Stimulated activated naive CD4-positive, alpha-beta T cell treated with Interleukin-2 at 50 U/mL for 16 hours (primary cell): ENCODE data around the gene BTRC.

Experiments
- DNase-seq: peaks from one replicate; lab custom pipeline; 2025; lab: John Stamatoyannopoulos, UW

BTRC gene

DNA sequence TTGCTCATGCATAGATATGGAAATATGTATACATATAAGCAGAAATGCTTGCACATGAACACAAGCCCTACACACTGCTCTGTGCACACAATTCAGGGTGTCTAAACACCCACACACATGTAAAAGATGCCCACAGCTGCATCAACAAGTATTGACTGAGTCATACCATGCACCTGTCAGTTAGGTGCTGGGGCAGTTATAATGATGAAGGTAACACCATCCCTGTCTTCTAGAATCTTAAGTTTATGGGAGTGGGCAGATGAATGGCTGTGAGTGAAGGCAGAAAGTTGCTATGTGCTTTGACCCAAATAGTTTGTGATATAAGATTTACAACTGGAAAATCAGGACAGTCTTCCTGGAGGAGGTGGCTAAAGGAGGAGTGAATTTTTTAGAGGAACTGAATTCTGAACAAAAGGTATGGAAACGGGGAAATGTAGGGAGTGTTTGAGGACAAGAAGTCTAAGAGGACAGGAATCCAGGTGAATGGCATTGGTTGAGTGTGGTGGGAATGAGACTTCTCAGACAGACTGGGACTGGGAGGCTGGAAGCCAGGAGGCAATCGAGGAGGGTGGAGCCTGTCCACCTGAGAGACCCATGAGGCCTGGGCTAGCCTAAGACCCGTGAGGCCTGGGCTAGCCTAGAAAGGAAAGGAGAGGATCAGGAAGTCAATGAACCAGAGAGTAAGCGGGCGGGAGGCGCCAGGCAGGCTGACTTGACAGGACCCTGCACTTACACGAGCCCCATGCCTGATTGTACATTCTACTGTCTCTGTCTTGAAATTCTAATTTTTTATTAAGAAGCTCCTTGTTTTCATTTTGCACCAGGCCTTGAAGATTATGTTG lies 213.4 kb downstream of the BTRC start:
- DNase-seq, result no peak

DNA sequence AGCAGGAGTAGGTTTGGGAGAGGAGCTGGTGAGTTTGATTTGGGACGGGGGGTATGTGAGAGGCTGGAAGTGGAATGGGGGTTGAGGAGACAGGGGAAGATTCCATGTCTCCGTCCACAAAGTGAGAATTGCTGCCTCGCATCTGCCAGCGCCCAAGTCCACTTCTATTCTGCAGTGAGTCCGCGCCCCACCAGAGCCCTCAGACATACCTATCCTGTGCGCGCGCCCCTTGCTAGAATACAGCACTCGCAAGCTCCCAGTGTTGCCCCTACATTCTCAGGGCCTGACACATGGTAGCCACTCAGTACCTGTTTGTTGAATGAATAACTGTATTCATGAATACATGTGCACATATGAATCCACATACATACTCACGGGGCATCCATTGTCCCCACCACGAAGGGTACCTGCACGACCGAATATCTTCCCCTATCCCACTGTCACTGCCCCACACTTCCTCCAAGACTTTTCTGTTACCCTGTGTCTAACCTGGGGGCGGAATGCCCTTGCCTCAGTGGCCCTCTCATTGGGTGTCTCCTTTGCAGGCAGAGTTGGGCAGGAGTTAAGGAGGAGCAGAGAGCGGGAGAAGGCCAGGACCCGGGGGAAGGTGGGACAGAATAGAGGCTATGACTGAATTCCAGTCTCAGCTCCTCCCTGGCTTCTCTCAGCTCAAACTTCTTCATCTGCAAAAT lies 214.2 kb downstream of the BTRC start:
- no peak for DNase-seq

DNA sequence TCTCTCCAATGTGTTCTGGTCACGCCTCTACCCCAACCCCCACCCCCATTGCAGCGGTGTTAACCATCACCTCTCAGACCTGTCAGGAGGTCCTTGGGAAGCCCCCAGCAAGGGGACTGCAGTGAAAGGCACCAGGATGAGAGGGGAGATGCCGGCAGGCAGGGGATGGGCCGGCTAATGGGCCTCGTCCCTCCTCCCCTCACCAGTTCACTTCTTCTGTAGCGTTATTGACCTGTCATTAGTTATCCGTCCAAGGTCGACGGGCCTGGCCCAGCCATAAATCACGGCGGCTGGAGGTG lies 215.3 kb downstream of the BTRC start:
- no peak for DNase-seq

DNA sequence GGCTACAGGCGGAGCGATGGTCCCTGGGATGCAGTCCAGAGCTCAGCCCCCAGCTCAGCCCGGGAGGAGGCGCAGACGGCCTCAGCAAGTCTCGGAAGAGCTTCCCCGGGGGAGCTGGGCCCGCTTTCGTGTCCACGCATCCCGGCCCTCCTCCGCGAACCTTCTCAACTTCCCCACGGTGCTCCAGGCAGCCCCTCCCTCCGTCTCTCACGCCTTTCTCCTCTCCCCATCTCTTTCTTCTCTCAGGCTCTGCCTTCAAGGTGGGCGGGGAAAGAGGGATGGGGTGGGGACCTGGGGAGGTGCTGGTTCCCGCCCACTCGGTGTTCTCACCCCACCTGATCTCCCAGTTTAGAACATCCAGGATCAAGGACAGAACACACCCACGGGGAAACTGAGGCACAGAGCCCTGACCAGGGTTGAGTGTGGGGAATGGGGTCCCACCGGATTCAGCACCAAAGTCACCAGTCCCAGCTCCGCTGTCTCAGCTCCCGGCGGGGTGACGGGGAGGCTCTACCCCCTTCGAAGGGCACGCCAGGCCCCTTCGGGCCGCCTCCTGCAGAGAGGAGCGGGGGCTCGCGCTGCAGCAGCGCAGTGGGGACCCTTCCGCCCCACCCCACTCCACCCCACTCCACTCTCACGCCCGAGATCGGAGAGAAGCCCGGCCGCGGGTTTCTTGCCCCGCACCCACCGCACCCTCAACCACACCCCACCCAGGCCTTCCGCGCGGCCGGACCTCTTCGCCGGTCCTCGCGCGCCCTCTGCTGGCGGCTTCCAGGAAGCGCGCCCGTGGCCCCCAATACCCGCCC lies 215.9 kb downstream of the BTRC start:
- DNase-seq, result peak; percentile 73

DNA sequence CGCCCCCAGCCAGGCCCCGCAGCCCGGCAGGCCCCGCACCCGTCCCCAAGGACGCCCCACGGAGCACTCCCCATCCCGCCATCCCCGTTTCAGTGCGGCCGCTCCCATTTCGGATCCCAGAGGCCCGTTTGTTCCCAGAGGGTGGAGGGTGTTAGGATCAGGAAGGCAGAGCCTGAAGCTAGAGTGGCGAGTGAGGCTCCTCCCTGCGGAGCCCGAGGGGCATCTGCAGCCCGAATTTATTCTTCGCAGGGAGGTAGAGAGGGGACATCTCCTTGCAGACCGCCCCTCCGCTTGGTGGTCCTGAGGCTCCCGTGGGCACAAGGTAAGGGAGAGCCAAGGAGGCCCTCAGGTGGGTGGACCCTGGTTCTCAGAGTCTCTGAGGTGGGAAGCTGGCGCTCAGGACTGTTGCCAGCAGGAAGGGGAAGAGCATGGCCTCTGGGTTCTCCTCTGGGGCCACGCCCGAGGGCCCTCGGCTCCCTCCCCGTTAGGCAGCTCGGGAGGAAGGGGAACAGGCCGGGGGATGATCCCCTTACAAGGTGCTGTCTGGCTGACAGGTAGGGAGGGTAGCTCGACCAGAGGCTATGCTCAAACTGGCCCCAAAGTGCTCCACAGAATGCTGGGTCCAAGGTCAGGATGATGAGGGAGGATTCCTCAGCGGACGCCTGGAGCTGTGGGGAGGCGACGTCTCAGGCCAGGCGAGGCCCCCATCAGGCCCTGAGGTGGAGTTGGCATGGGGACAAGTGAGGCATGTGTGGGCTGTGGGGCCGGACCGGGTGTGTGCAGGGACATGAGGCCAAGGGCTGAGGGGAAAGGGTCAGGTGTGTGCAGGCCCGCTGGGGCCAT lies 216.7 kb downstream of the BTRC start:
- no peak for DNase-seq

DNA sequence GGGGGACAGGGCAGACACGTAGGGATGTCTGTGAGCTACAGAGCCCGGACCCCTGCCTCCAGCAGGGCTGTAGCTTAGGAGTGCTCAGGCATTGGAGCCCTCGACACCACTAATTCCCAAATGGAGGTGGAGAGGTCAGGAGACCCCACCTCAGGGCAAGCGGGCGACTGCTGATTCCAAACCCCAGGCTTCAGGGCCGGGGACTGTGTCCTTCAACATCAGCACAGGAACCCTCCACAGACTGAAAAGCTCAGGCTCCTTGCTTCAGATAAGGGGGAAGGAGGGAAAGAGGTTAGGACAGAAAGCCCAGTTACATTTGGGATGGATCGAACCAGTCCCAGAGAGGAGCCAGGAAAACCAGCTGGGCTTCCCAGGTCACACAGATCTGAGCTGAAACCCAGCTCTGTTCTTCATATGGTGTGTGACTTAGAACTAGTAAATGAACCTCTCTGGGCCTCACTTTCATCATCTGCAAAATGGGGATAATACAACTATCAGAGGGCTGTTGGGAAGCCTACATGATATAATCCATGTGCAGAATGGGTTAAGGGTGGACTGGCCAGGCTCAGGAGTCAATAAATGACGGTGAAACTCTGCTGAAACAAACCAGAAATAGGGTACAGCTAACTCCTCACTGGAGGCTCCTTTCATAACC lies 217.4 kb downstream of the BTRC start:
- no peak for DNase-seq

DNA sequence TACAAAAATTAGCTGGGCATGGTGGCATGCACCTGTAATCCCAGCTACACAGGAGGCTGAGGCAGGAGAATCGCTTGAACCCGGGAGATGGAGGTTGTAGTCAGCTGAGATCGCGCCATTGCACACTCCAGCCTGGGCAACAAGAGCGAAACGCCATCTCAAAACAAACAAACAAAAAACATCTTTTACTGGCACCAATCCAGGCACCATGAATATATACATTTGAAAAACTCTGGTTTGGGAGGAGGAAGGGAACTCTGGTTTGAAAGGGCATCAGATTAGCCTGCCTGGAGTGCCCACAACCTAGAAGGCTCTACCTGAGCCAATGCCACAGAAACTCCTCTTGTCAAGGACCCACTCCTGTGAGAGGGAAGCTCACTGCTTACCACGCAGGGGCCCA lies 218.2 kb downstream of the BTRC start:
- DNase-seq, result no peak

DNA sequence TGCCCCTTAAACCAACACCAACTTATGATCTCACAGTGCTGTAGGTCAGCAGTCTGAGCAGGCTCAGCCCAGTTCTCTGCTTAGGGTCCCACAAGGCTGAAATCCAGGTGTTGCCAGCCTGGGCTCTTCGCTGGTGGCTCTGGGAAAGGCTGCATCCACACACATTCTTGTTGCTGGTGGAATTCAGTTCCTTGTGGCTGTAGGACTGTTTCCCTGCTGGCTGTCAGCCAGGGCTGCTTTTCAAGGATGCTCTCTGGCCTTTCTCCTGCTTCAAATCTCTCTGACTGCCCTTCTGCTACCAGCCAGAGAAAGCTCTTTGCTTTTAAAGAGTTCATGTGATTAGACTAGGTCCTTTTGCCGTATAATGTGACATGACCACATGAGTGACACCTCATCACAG lies 218.8 kb downstream of the BTRC start:
- DNase-seq, result no peak

DNA sequence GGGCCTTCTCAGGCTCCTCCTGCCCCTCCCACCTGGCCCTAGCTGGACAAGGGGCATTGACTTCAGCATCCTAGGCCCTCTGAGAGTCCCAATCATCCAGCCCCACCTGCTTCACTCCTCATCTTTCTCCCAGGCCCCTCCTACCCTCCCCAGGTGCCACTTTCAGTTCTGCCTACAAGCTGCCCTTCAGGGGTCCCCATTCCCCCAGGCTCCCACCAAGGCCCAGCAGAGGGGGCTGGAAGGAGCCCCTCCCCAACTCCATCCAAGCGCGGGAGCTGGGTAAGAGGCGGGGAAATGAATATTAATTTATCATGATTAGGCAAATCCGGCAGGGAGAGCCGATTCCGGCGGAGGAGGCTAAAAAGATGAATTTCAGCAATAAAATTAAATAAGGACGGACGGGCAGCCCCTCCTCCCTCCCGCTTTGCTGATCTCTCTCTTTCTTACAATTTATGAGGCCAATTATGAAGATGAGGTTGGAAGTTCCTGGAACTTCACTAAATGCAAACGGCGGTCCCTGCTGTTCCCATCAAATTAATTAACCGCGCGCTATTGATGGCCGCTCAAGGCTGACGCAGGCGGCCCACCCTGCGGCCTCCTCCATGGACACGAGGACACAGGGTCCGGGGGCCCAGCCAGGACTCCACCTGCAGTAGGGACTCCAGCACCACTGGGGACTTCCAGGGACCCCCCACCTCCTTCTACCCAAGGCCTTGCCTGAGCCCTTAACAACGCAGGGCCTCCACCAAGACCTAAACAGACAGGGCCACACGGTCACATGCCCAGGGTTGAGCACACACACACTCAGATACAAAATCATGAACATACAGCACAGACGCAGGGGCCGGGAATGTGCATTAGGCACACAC lies 220.2 kb downstream of the BTRC start:
- DNase-seq, result no peak

DNA sequence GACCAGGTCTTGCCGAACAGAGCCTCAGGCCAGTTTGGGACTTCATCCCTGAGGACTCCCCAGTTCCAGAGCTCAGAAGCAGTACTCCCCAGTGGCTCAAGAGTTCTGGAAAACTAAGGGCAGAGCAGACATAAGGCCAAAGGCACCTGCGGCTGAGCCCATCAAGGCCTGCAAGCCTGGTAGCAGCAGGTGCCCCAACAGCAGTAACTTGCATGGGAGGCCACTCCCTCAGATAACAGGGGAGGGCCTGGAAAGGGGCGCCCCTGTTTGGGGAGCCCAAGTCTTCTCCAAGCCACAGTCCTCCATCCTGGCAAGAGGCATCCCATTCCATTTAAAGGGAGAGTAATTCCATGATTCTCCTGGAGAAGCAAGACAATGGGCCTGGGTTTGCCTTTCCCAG lies 221.1 kb downstream of the BTRC start:
- no peak for DNase-seq

DNA sequence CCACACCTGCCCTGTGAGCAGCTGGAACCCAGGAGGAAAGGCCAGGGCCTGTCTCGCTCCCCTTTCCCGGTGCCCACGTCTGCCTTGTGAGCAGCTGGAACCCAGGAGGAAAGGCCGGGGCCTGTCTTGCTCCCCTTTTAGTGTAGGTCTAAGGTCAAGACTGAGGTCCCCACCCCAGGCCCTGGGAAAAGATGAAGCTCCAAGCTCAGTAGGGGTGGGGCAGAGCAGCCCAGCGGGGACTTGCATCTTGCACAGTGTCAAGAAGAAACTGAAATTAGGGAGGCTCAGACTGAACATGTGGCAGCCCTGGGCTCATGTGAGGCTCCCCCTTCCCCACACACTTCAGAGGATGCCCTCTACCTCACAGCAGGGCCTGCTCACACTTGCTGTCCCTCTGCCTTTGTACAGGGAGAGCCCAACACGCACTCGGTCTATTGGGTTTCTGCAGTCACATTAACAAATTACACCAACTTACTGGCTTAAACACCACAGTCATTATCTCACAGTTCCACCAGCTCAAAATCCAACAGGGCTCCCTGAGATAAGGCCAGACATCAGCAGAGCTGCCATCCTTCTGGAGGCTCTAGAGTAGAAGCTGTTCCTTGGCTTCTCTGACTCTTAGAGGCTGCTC lies 221.7 kb downstream of the BTRC start:
- no peak for DNase-seq

DNA sequence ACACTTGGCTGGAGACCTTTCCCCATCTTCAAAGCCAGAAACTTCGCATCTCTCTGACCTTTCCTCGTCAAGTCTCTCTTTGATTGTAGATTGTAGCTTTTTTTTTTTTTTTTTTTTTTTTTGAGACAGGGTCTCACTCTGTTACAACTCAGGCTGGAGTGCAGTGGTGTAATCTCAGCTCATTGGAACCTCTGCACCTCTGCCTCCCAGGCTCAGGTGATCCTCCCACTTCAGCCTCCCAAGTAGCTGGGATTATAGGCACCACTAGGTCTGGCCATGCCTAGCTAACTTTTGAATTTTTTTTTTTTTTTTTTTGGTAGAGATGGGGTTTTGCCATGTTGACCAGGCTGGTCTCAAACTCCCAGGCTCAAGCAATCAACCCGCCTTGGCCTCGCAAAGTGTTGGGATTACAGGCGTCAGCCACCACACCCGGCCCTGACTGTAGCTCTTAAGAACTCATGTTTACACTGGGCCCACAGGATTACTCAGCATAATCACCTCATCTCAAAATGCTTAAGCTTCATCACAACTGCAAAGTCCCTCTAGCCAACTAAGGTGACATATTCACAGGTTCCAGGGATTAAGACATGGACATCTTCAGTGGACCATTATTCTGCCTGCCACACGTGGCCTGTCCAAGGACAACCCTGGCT lies 222.4 kb downstream of the BTRC start:
- DNase-seq, result no peak

DNA sequence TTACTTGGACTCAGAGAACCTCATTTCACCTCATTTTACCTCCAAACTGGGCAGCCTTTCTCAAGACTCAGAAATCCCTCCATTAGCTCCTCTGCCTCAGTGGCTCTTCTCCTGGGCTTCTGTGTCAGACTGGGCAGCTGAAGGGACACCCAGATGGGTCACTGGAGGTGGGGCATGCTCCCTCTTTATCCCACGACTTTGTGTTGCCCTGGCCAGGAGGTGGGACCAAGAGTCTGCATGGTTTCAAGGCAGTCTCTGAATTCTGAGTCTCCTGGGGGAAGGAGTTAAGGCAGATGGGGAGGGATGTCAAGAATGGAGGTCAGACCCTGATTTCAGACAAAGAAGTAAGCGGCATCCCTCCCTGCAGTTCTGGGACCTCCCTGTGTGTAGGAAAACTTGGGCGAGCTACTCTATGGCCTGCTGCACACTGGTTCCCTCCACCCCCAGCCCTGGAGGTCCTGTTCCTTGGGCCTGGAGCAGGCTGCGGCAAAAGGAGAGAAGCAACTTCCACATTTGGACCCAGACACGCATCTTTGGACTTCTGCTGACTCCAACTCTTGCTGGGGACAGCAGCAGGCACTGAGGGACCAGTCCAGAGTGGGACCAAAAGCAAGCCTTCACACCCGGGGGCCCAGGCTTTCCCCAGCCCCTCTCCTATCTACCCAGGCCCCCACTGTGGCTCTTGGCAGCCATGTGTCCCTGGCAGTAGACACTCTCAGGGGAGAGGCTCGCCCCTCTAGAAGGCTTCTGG lies 223.3 kb downstream of the BTRC start:
- DNase-seq, result no peak

DNA sequence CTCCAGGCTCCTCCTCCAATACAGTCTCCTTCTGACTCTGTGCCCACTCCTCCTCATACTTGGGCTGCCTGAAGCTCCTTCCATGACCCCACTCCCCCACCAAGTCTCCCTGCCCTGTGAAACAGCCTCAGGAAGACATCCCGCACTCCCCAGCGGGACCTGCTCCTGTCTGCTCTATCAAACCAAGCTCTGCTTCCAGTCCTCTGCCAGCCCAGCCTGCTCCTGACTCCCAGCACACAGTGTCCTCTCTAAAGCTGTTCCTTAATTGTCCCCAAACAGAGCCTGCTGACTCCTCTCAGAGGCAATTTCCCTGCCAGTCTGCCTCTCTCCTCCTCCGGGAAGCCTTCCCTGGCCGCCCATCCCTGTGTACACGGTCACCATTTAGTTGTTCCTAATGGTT lies 224.2 kb downstream of the BTRC start:
- DNase-seq, result no peak

DNA sequence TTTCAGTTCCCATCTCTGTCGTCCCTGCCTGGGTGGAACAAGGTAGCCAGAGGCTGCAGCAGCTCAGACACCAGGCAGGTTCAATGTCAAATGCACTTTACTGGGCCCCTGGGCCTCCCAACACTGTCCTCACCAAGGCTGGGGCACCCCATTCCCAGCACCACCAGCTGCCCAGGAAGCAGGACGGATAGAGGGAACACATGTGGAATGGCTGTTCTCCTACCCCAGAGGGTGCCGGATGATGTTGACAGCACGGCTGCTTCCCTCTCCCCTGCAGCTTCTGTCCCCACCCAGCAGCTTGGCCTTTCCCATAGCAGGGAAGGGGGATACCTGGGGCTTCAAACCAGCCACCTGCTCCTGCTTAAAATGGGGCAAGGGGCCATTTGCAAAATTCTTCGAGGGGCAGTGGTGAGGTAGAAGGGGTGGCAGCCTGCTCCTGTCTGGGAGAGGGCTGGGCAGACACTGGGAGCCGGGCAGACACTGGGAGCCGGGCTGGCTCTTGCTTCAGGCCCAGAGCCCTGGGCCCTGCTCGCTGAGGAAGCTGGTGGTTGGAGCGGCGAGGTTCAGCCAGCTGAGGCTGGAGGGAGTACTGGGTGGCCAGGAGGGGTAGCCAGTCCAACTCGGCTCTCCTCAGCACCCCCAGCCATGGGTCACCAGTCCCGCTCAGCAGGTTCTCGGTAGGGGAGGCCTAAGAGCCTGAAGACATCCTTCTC lies 225.0 kb downstream of the BTRC start:
- no peak for DNase-seq

DNA sequence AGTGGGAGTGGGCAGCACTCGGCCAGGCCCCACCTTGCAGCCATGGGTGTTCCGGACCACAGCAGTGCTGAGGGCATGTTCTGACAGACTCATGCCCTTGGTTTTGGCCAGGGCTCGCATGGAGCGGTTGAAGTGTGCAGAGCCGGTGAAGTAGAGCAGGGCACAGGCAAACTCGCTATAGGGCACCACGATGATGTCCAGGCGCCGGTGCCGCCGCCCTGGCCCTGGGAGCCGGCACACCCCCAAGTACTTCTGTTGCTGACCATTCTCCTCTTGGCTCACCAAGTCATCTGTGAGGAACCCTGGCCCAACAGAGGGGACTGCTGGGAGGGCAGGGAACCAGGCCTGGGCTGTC lies 225.5 kb downstream of the BTRC start:
- DNase-seq, result no peak

DNA sequence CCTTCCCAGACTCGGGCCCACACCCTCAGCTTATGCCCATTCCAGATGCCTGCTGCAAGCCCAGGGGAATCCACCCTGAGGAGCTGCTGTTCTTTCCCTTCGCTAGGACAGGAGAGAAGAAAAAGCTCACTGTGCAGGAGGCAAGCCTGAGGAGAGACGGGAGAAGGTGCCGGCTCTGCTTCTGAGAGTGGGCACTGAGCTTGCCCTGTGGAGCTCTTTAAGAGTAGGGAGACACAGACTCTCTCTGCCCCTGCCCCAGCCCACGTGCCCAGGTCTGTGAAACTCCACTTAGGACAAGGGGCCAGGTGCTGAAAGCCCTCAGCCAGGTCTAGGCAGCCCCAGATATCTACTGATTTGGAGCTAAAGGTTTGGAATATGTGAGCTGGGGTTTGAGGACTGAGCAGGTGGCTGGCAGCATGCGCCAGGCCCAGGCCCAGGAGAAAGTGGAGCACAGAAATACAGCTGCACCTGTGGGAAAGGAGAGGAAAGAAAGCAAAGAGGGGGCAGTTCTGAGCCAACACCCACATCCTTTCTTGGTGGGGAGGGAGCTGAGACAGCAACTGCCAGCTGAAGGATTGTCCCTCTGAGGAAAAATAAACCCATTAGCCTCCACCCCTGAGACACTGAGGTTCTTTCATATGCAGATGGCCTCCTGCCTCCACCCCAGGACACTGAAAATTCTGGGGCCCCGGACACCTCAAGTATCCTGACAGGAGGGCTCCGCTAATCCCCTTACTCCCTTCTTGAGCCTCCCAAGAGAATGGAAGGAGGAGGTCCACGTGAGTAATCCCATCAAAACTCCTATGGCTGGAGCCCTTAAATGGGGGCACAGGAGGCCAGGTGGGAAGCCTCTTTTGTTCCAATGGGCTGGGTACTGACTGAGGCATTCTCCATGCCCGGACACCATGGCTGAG lies 226.8 kb downstream of the BTRC start:
- no peak for DNase-seq
